ENCODE data around the gene PCGF1. TPM values are rescaled to one million over a fixed set of nuclear protein-coding genes. Genes with fewer than 3 reads are reported as not detected.

The PCGF1 gene
- total and polyA plus RNA-seq, 9 of the 15 experiments (the other 6 are each of a cell fraction or from before 2014, with no cell fraction given) = 20.3 to 45.7 (median 29.3) TPM

- TF ChIP-seq ILF3 (IDR thresholded peaks at IDR 0.05; ENCODE audit: borderline replicate concordance) (no peak; the same call in 1 of the 2 replicates), TRIM25 (IDR thresholded peaks at IDR 0.05; ENCODE audit: borderline replicate concordance) (no peak), MIER1 (IDR thresholded peaks at IDR 0.05; ENCODE audit: low read depth) (no peak), CAMTA2 (CRISPR knock-in tag; conservative IDR thresholded peaks at IDR 0.05) (no peak), PML (IDR thresholded peaks at IDR 0.05; ENCODE audit: low read length) (peak; percentile 60; the same call in 1 of the 2 replicates), SREBF2 (CRISPR knock-in tag; IDR thresholded peaks at IDR 0.05) (no peak), KLF16 (IDR thresholded peaks at IDR 0.05) (no peak), ZNF586 (CRISPR knock-in tag; conservative IDR thresholded peaks at IDR 0.05) (no peak), ZNF41 (CRISPR knock-in tag; conservative IDR thresholded peaks at IDR 0.05) (no peak), GATAD2B (IDR thresholded peaks at IDR 0.05; ENCODE audit: borderline replicate concordance) (no peak), GMEB1 (CRISPR knock-in tag; IDR thresholded peaks at IDR 0.05) (peak; percentile 5; the same call in 1 of the 2 replicates), TCF7 (IDR thresholded peaks at IDR 0.05; ENCODE audit: borderline replicate concordance) (no peak), CCAR2 (IDR thresholded peaks at IDR 0.05; ENCODE audit: low read depth, low read length) (no peak)
- TF ChIP-seq, protein P1, sequence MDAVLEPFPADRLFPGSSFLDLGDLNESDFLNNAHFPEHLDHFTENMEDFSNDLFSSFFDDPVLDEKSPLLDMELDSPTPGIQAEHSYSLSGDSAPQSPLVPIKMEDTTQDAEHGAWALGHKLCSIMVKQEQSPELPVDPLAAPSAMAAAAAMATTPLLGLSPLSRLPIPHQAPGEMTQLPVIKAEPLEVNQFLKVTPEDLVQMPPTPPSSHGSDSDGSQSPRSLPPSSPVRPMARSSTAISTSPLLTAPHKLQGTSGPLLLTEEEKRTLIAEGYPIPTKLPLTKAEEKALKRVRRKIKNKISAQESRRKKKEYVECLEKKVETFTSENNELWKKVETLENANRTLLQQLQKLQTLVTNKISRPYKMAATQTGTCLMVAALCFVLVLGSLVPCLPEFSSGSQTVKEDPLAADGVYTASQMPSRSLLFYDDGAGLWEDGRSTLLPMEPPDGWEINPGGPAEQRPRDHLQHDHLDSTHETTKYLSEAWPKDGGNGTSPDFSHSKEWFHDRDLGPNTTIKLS (IDR thresholded peaks at IDR 0.05; ENCODE audit: borderline replicate concordance, low read depth) = no peak; the same call in 1 of the 2 replicates
- TF ChIP-seq, protein P2, sequence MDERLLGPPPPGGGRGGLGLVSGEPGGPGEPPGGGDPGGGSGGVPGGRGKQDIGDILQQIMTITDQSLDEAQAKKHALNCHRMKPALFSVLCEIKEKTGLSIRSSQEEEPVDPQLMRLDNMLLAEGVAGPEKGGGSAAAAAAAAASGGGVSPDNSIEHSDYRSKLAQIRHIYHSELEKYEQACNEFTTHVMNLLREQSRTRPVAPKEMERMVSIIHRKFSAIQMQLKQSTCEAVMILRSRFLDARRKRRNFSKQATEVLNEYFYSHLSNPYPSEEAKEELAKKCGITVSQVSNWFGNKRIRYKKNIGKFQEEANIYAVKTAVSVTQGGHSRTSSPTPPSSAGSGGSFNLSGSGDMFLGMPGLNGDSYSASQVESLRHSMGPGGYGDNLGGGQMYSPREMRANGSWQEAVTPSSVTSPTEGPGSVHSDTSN (CRISPR knock-in tag; IDR thresholded peaks at IDR 0.05; ENCODE audit: low read depth) = no peak
- TF ChIP-seq, protein P2 (tag; conservative IDR thresholded peaks at IDR 0.05; ENCODE audit: low read depth) = peak; percentile 41; the same call in 1 of the 2 replicates
- TF ChIP-seq, protein P3, sequence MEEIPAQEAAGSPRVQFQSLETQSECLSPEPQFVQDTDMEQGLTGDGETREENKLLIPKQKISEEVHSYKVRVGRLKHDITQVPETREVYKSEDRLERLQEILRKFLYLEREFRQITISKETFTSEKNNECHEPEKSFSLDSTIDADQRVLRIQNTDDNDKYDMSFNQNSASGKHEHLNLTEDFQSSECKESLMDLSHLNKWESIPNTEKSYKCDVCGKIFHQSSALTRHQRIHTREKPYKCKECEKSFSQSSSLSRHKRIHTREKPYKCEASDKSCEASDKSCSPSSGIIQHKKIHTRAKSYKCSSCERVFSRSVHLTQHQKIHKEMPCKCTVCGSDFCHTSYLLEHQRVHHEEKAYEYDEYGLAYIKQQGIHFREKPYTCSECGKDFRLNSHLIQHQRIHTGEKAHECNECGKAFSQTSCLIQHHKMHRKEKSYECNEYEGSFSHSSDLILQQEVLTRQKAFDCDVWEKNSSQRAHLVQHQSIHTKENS (CRISPR knock-in tag; IDR thresholded peaks at IDR 0.05) = no peak
- TF ChIP-seq, protein P4, sequence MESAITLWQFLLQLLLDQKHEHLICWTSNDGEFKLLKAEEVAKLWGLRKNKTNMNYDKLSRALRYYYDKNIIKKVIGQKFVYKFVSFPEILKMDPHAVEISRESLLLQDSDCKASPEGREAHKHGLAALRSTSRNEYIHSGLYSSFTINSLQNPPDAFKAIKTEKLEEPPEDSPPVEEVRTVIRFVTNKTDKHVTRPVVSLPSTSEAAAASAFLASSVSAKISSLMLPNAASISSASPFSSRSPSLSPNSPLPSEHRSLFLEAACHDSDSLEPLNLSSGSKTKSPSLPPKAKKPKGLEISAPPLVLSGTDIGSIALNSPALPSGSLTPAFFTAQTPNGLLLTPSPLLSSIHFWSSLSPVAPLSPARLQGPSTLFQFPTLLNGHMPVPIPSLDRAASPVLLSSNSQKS (CRISPR knock-in tag; IDR thresholded peaks at IDR 0.05) = no peak
These were observed 4.6 kb downstream of the PCGF1 start (continued) for GRCh38 chr2:74502720-74503505.

Data from K562 (cell line).